Transverse colon (tissue), 4 donors: ENCODE measurements around the gene CNNM3. TPM values are rescaled to one million over a fixed set of nuclear protein-coding genes. Genes with fewer than 3 reads are reported as not detected.

Source experiments
- DNase-seq: peaks from one replicate; pipeline ENCODE4 v3.0.0-alpha.2; 2019
- H3K27ac ChIP-seq, 4 donors: fragments of 200-600 bp; sonication (generic); 2 replicates each; pipeline ENCODE4 v1.5.1; 2016 to 2018; ENCODE audit warnings: inconsistent platforms in 4 of 4
- H3K27me3 ChIP-seq: fragments of 200-600 bp; sonication (generic); 2 replicates; pipeline ENCODE4 v1.5.1; 2017; ENCODE audit warnings: inconsistent platforms
- H3K36me3 ChIP-seq, 4 donors: fragments of 200-600 bp; sonication (generic); 2 replicates each; pipeline ENCODE4 v1.5.1; 2017 to 2019; ENCODE audit warnings: inconsistent platforms in 4 of 4
- H3K4me1 ChIP-seq, 4 donors: fragments of 200-600 bp; sonication (generic); 2 replicates each; pipeline ENCODE4 v1.5.1; 2017 to 2020; ENCODE audit warnings: inconsistent platforms in 4 of 4
- H3K4me3 ChIP-seq, 4 donors: fragments of 200-600 bp; sonication (generic); 1 replicate in 1 of 4; 2 replicates in 3 of 4; pipeline versions ENCODE4 v1.5.1 to v1.6.1; 2017 to 2019; ENCODE audit warnings: inconsistent platforms in 4 of 4
- H3K9me3 ChIP-seq, 2 donors: fragments of 200-600 bp; sonication (generic); 2 replicates each; pipeline ENCODE4 v1.5.1; 2017 to 2019; ENCODE audit warnings: inconsistent platforms in 2 of 2
- CTCF ChIP-seq, 5 experiments: fragments of 200-600 bp in 3 of 5; fragments of 450-650 bp in 2 of 5; sonication (generic) in 3 of 5; IDR thresholded peaks; 1 replicate in 2 of 5; 2 replicates in 3 of 5; pipeline ENCODE4 v1.5.1; 2016 to 2017; ENCODE audit warnings: antibody characterized with exemption in 5 of 5, inconsistent platforms in 3 of 5, mild to moderate bottlenecking in 2 of 5, moderate library complexity in 1 of 5
- EP300 ChIP-seq: sonication (generic); formaldehyde crosslinking; IDR thresholded peaks from one replicate; pipeline ENCODE4 v1.6.1; 2017; ENCODE audit warnings: antibody characterized with exemption, low read depth
- POLR2A ChIP-seq: fragments of 450-650 bp; IDR thresholded peaks from one replicate; pipeline ENCODE4 v1.6.1; 2016; ENCODE audit warnings: antibody characterized with exemption, mild to moderate bottlenecking, moderate library complexity
- POLR2AphosphoS5 ChIP-seq, 3 donors: sonication (generic); formaldehyde crosslinking; IDR thresholded peaks; one replicate each; pipeline ENCODE4 v1.6.1; 2016; ENCODE audit warnings: antibody characterized with exemption in 3 of 3
- whole genome bisulfite sequencing, 2 donors: methylation state at CpG; one replicate each; pipeline ENCODE4 v1.1.5; 2018; ENCODE audit warnings: low coverage in 1 of 2; 5-methylcytosine and 5-hydroxymethylcytosine counted together
- in situ Hi-C, 4 donors: fragments of 200-750 bp; cut with MboI; loops; one replicate each; pipeline versions ENCODE4 v1.15.0 to v1.15.1; 2017; ENCODE audit warnings: low sequenced_read_pairs in 3 of 4, low pct_ligation_motif_present in 1 of 4, low pct_unique_long_range_greater_than_20kb in 1 of 4
- intact Hi-C: fragments of 100-400 bp; cut with DNase I; formaldehyde crosslinking; loops from one replicate; pipeline ENCODE4 v1.15.1; 2023; ENCODE audit warnings: low total_unique reads
- total RNA-seq, 4 donors: library from RNA; depleted of rRNA; stranded (reverse); fragments of >200 nt; gene quantifications; one replicate each; pipeline ENCODE4 v1.1.0, GENCODE V29; 2016

Gene CNNM3
- total RNA-seq, 4 donors from 2014 or later, result 14.2 to 54.3 (median 22.3) TPM

GRCh38 chr2:96872591-96873349, 56.7 kb downstream of the CNNM3 start:
- Histone ChIP-seq H3K36me3 (no peaks in the 10 kb centered on the region), H3K9me3 (no peaks in the 10 kb centered on the region), H3K27me3 (no peaks in the 10 kb centered on the region), H3K27ac (peak overlapping the region in 2 of 4 donors; percentile 25 to 54), H3K4me1 (peaks cover 10 to 26% (median 19%) of the 10 kb centered on the region in 4 donors), H3K4me3 (no peak overlapping the region)
- TF ChIP-seq EP300 (no peak), POLR2AphosphoS5 (IDR thresholded peaks at IDR 0.05) (no peak), CTCF (IDR thresholded peaks at IDR 0.05) (no peak), POLR2A (no peak)
- intact Hi-C loops (no loop called here), in situ Hi-C loops (no loop called here)
- DNase-seq, result no peak
- 60 to 77% methylated on average over 1 to 14 of the region's 14 CpGs for WGBS, 2 donors

GRCh38 chr2:96873651-96874096, 57.6 kb downstream of the CNNM3 start:
- H3K4me1 ChIP-seq, result peaks cover 10 to 22% (median 13%) of the 10 kb centered on the region in 4 donors
- TF ChIP-seq EP300 (no peak), POLR2A (no peak), CTCF (IDR thresholded peaks at IDR 0.05) (no peak), POLR2AphosphoS5 (IDR thresholded peaks at IDR 0.05) (no peak)
- peak overlapping the region in 2 of 4 donors; percentile 25 to 54 for H3K27ac ChIP-seq
- intact Hi-C loops, result no loop called here
- H3K4me3 ChIP-seq, result no peak overlapping the region
- no peaks in the 10 kb centered on the region for H3K27me3 ChIP-seq
- peak; percentile 47 for DNase-seq
- no peaks in the 10 kb centered on the region for H3K9me3 ChIP-seq
- WGBS, 2 donors, result 74% methylated on average over 8 of the region's 8 CpGs; no CpG with 5 or more reads in 1 of the 2 donors
- H3K36me3 ChIP-seq, result no peaks in the 10 kb centered on the region
- in situ Hi-C loops, result no loop called here

- intact Hi-C loops, result no loop called here
- Histone ChIP-seq H3K4me3 (no peak overlapping the region), H3K9me3 (no peaks in the 10 kb centered on the region), H3K27me3 (no peaks in the 10 kb centered on the region), H3K4me1 (peaks cover 10 to 22% (median 13%) of the 10 kb centered on the region in 4 donors), H3K36me3 (no peaks in the 10 kb centered on the region), H3K27ac (peak overlapping the region in 2 of 4 donors; percentile 6 to 54)
- in situ Hi-C loops, result no loop called here
- no peak for DNase-seq
- TF ChIP-seq CTCF (IDR thresholded peaks at IDR 0.05), result no peak
- no peak for TF ChIP-seq POLR2AphosphoS5 (IDR thresholded peaks at IDR 0.05)
- TF ChIP-seq EP300, result no peak
- TF ChIP-seq POLR2A, result no peak
- 30 to 51% methylated on average over 2 to 18 of the region's 18 CpGs for WGBS, 2 donors
Measured at GRCh38 chr2:96874198-96874831, 58.2 kb downstream of the CNNM3 start.

GRCh38 chr2:96875498-96876268, 59.6 kb downstream of the CNNM3 start:
- no peak overlapping the region for H3K27ac ChIP-seq
- in situ Hi-C loops, result no loop called here
- H3K9me3 ChIP-seq, result no peaks in the 10 kb centered on the region
- intact Hi-C loops, result no loop called here
- H3K27me3 ChIP-seq, result no peaks in the 10 kb centered on the region
- H3K4me1 ChIP-seq, result peaks cover 5 to 17% (median 8%) of the 10 kb centered on the region in 4 donors
- WGBS, 2 donors, result 83% methylated on average over 13 of the region's 14 CpGs; no CpG with 5 or more reads in 1 of the 2 donors
- no peak overlapping the region for H3K4me3 ChIP-seq
- no peak for DNase-seq
- H3K36me3 ChIP-seq, result no peaks in the 10 kb centered on the region
- TF ChIP-seq POLR2A (no peak), POLR2AphosphoS5 (IDR thresholded peaks at IDR 0.05) (no peak), EP300 (no peak), CTCF (IDR thresholded peaks at IDR 0.05) (no peak)
